Inferior parietal cortex (tissue), 1 donor: ENCODE results near the gene SGTA.
"Not testable (repeated sequence)": the region's sequence is repeated elsewhere in the genome, so short reads cannot be mapped to it uniquely, and the experiment has no call there.

Experiments used
- DNase-seq: peaks from one replicate; pipeline ENCODE4 v3.0.0-alpha.2; 2016; ENCODE audit errors: extremely low spot score

The SGTA gene

GRCh38 chr19:2793126-2793525 is 10.1 kb upstream of the SGTA start:
- no peak for DNase-seq

- DNase-seq, result not testable (repeated sequence)
Measured at GRCh38 chr19:2792666-2793065, 9.6 kb upstream of the SGTA start.

- no peak for DNase-seq
Measured at GRCh38 chr19:2791876-2792275, 8.8 kb upstream of the SGTA start.

GRCh38 chr19:2791440-2791839 is 8.4 kb upstream of the SGTA start:
- DNase-seq, result no peak

GRCh38 chr19:2790557-2791271 is 7.6 kb upstream of the SGTA start:
- no peak for DNase-seq

GRCh38 chr19:2790194-2790556 is 7.1 kb upstream of the SGTA start:
- no peak for DNase-seq

GRCh38 chr19:2788237-2788636 is 5.2 kb upstream of the SGTA start:
- DNase-seq, result no peak

- DNase-seq, result no peak
Measured at GRCh38 chr19:2787115-2787514, 4.0 kb upstream of the SGTA start.

- peak; percentile 97 for DNase-seq
Measured at GRCh38 chr19:2785244-2785997, 2.3 kb upstream of the SGTA start, which contains the start of gene THOP1. Gene THOP1, plus strand, starts transcription at chr19:2785503. Its CDS starts 160 bp downstream, at chr19:2785663.

- DNase-seq, result no peak
Measured at GRCh38 chr19:2783781-2784145, 690 bp upstream of the SGTA start.

- DNase-seq, result no peak
Measured at GRCh38 chr19:2782329-2782935, 641 bp downstream of the SGTA start.

GRCh38 chr19:2780284-2780683 is 2.8 kb downstream of the SGTA start:
- DNase-seq, result no peak

GRCh38 chr19:2779121-2779740 is 3.8 kb downstream of the SGTA start:
- peak; percentile 37 for DNase-seq

- DNase-seq, result no peak
Measured at GRCh38 chr19:2777952-2778683, 5.0 kb downstream of the SGTA start.

GRCh38 chr19:2775556-2776430 is 7.3 kb downstream of the SGTA start:
- no peak for DNase-seq

- no peak for DNase-seq
Measured at GRCh38 chr19:2774953-2775555, 8.0 kb downstream of the SGTA start.

- no peak for DNase-seq
Measured at GRCh38 chr19:2774083-2774679, 8.9 kb downstream of the SGTA start.

- no peak for DNase-seq
Measured at GRCh38 chr19:2771786-2772674, 11.0 kb downstream of the SGTA start.
